ENCODE measurements around the gene PSKH1. TPM values are rescaled to one million over a fixed set of nuclear protein-coding genes. Genes with fewer than 3 reads are reported as not detected.

The PSKH1 gene
- total and polyA plus RNA-seq, 4 donors: 11.8 to 32.9 (median 21.2) TPM

- 59 to 73% methylated on average over 33 of the region's 33 CpGs for WGBS, 2 donors
- Histone ChIP-seq H3K4me3 (no peak overlapping the region), H3K36me3 (ENCODE audit: control insufficient read depth in 4 of 4, insufficient read depth in 4 of 4, low read length in 4 of 4) (peaks cover 4 to 47% (median 19%) of the 10 kb centered on the region in 4 donors), H3K9ac (ENCODE audit: insufficient read depth in 1 of 2, low read length in 2 of 2) (no peak overlapping the region), H3K9me3 (ENCODE audit: control insufficient read depth in 4 of 4, insufficient read depth in 3 of 4, low read length in 3 of 4) (no peaks in the 10 kb centered on the region), H3K4me1 (ENCODE audit: control insufficient read depth in 5 of 5, insufficient read depth in 5 of 5, low read length in 5 of 5) (peaks cover 0 to 24% (median 5%) of the 10 kb centered on the region in 5 donors), H3K27ac (ENCODE audit: low read depth in 1 of 2, low read length in 1 of 2) (no peak overlapping the region), H3K27me3 (ENCODE audit: control insufficient read depth in 3 of 3, insufficient read depth in 3 of 3, low read length in 2 of 3) (no peaks in the 10 kb centered on the region)
- DNase-seq (no peak), ATAC-seq (ENCODE audit: insufficient read depth, low FRiP score) (no peak)
- TF ChIP-seq CTCF (IDR thresholded peaks at IDR 0.05; ENCODE audit: control extremely low read depth, extremely low read depth): no peak
Observed at GRCh38 chr16:67939507-67940445, 46.7 kb downstream of the PSKH1 start.

- TF ChIP-seq CTCF (IDR thresholded peaks at IDR 0.05; ENCODE audit: control extremely low read depth, extremely low read depth): no peak
- H3K9me3 ChIP-seq (ENCODE audit: control insufficient read depth in 4 of 4, insufficient read depth in 3 of 4, low read length in 3 of 4): no peaks in the 10 kb centered on the region
- H3K27ac ChIP-seq (ENCODE audit: low read depth in 1 of 2, low read length in 1 of 2): no peak overlapping the region
- ATAC-seq (ENCODE audit: insufficient read depth, low FRiP score) (no peak), DNase-seq (no peak)
- no peak overlapping the region for H3K4me3 ChIP-seq
- H3K4me1 ChIP-seq (ENCODE audit: control insufficient read depth in 5 of 5, insufficient read depth in 5 of 5, low read length in 5 of 5): peaks cover 0 to 18% (median 5%) of the 10 kb centered on the region in 5 donors
- peaks cover 7 to 50% (median 26%) of the 10 kb centered on the region in 4 donors for H3K36me3 ChIP-seq (ENCODE audit: control insufficient read depth in 4 of 4, insufficient read depth in 4 of 4, low read length in 4 of 4)
- H3K9ac ChIP-seq (ENCODE audit: insufficient read depth in 1 of 2, low read length in 2 of 2): no peak overlapping the region
- no peaks in the 10 kb centered on the region for H3K27me3 ChIP-seq (ENCODE audit: control insufficient read depth in 3 of 3, insufficient read depth in 3 of 3, low read length in 2 of 3)
- 93 to 94% methylated on average over 5 of the region's 5 CpGs for WGBS, 2 donors
Observed at GRCh38 chr16:67940446-67941089, 47.5 kb downstream of the PSKH1 start.

GRCh38 chr16:67941469-67942199, 48.6 kb downstream of the PSKH1 start:
- Histone ChIP-seq H3K27ac (ENCODE audit: low read depth in 1 of 2, low read length in 1 of 2) (peak overlapping the region in 1 of 2 donors; percentile 10), H3K4me3 (no peak overlapping the region), H3K4me1 (ENCODE audit: control insufficient read depth in 5 of 5, insufficient read depth in 5 of 5, low read length in 5 of 5) (peaks cover 0 to 18% (median 5%) of the 10 kb centered on the region in 5 donors), H3K36me3 (ENCODE audit: control insufficient read depth in 4 of 4, insufficient read depth in 4 of 4, low read length in 4 of 4) (peaks cover 7 to 61% (median 31%) of the 10 kb centered on the region in 4 donors), H3K27me3 (ENCODE audit: control insufficient read depth in 3 of 3, insufficient read depth in 3 of 3, low read length in 2 of 3) (no peaks in the 10 kb centered on the region), H3K9me3 (ENCODE audit: control insufficient read depth in 4 of 4, insufficient read depth in 3 of 4, low read length in 3 of 4) (no peaks in the 10 kb centered on the region), H3K9ac (ENCODE audit: insufficient read depth in 1 of 2, low read length in 2 of 2) (no peak overlapping the region)
- no peak for TF ChIP-seq CTCF (IDR thresholded peaks at IDR 0.05; ENCODE audit: control extremely low read depth, extremely low read depth)
- ATAC-seq (ENCODE audit: insufficient read depth, low FRiP score) (no peak), DNase-seq (no peak)
- WGBS, 2 donors: 83 to 92% methylated on average over 9 of the region's 9 CpGs

Measured in lung (tissue), 12 donors.